HepG2 (cell line): ENCODE data around the gene DIAPH3.

Source experiments
- BRD4 ChIP-seq: sonication (generic); formaldehyde crosslinking; IDR thresholded peaks from 2 replicates; pipeline ENCODE4 v1.4.0; 2020; ENCODE audit warnings: missing genetic modification reagents
- CCAR2 ChIP-seq: fragments of 200-400 bp; formaldehyde crosslinking; optimal IDR thresholded peaks from 2 replicates; pipeline ENCODE3; 2018; ENCODE audit warnings: low read depth, mild to moderate bottlenecking, low read length, moderate library complexity
- HCFC1 ChIP-seq: fragments of 150-350 bp; IDR thresholded peaks from 2 replicates; pipeline ENCODE4 v1.6.1; 2014; ENCODE audit warnings: low read depth, low read length
- PRDM4 ChIP-seq: sonication (generic); formaldehyde crosslinking; IDR thresholded peaks from 2 replicates; pipeline ENCODE4 v1.9.0; 2021; ENCODE audit warnings: missing genetic modification reagents, borderline replicate concordance

DNA sequence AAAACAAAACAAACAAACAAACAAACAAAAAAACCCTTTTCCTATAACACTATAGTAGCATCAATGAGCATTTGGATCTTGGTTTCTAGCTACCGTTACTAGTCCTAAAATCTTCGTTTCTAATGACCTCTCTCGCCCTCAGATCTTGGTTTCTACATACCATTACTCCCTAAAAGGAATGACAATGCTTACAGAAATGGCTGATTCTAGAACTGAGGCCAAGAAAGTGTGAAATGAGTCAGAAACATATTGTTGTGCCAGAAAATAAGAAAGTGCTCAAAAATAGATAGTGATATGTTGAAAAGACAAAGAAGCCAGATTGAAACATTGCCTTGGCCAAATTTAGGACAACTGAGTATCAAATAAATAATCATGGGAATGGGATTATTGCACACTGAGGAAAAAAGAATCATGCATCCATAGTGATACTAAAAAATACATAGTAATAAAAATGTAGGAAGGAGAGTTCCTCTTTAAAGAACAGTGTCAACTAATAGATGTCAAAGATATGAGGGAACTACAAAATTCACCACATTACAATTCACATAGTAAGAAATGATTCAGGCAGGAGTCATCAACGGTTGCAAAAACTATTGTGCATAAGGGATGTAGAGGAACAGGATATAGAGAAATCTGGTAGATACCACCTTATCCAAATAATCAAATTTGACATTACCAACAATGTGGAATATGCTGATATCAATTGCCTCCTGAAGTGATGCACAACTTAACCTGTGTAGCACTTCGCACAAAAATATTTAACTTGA is 386.6 kb downstream of the DIAPH3 start:
- no peak for TF ChIP-seq CCAR2
- TF ChIP-seq PRDM4 = no peak
- TF ChIP-seq HCFC1 = no peak
- no peak for TF ChIP-seq BRD4 (CRISPR knock-in tag)
